ENCODE results near the gene KIF1A.

The KIF1A gene

DNA sequence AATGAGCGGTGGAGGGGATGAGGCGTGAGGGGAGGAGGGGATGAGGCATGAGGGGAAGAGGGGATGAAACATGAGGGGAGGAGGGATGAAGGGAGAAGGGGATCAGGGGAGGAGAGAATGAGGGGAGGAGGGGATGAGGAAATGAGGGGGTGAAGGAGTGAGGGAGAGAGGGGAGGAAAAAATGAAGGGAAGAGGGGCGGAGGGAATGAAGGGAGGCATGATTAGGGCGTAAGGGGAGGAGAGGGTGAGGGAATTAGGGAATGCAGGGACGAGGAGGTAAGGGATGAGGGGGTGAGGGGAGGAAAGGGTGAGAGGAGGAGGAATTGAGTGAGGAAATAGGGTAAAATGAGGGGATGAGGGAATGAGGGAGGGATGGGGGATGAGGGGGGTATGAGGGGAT is 87.8 kb downstream of the KIF1A start:
- no peak for DNase-seq

GRCh38 chr2:240731178-240731545 is 88.9 kb downstream of the KIF1A start:
- DNase-seq: no peak

GRCh38 chr2:240730501-240731177 is 89.4 kb downstream of the KIF1A start:
- DNase-seq: no peak

GRCh38 chr2:240728827-240729226 is 91.2 kb downstream of the KIF1A start:
- DNase-seq: no peak

- DNase-seq: no peak
Measured at GRCh38 chr2:240728361-240728760, 91.7 kb downstream of the KIF1A start.

GRCh38 chr2:240727913-240728312 is 92.1 kb downstream of the KIF1A start:
- no peak for DNase-seq

- DNase-seq: no peak
Measured at GRCh38 chr2:240727439-240727838, 92.6 kb downstream of the KIF1A start.

- DNase-seq: no peak
Measured at GRCh38 chr2:240726876-240727275, 93.1 kb downstream of the KIF1A start.

DNA sequence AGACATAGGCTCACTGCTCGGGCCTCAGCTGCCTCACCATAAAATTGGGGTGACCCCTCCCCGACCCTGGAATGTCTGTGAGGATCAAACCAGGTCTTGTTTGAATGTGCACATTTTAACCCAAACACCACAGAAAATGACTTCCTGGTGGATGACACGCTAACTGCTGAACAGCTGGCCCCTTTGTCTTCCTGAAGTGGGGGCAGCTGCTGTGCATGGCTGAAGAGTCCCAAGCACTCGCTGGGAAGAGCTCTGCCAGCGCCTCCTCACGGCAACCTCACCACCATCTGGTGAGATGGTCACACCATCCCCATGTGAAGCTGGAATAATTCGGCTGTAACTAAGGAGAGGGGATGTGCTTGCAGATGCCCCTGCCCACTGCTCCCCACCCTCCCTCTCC is 94.3 kb downstream of the KIF1A start:
- DNase-seq: no peak

GRCh38 chr2:240725266-240725665 is 94.8 kb downstream of the KIF1A start:
- no peak for DNase-seq

GRCh38 chr2:240724431-240724830 is 95.6 kb downstream of the KIF1A start:
- no peak for DNase-seq

DNA sequence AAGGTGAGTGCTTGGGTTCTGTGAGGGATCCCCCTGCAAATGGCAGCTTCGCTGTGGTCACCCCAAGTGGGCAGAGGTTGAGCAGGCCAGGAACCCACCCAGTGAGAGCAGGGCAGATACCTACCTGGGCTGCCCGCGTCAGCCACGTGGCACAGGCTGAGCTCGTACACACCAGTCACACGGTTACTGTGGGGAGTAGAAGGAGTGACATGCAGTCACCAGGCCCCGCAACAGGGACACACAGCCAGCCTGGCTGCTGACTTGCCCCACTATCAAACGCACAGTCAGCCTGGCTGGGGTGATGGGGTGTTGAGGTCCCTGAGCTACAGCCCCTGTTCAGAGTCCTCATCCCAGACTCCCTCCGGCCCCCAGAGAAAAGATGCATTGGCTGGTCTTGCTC is 96.2 kb downstream of the KIF1A start:
- DNase-seq: no peak

GRCh38 chr2:240722796-240723735 is 97.0 kb downstream of the KIF1A start:
- DNase-seq: no peak

DNA sequence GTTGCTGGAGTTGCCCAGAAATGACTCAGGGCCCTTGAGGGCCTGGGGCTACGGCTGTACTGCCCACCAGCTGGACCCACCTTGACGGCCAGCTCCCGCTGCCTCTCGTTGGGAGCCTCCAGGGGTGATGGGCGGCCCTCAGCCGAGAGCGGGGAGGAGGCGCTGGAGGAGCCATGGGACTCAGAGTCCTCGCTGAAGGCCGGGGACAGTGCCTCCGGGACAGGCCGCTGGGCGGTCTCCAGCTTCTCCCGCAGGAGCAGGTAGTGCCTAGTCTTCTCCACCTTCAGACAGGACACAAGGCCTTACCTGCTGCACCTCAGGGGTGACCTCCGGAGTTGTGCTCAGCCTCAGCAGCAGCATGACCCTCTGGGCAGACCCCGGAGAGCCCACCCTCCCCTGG is 97.6 kb downstream of the KIF1A start:
- DNase-seq: no peak

DNA sequence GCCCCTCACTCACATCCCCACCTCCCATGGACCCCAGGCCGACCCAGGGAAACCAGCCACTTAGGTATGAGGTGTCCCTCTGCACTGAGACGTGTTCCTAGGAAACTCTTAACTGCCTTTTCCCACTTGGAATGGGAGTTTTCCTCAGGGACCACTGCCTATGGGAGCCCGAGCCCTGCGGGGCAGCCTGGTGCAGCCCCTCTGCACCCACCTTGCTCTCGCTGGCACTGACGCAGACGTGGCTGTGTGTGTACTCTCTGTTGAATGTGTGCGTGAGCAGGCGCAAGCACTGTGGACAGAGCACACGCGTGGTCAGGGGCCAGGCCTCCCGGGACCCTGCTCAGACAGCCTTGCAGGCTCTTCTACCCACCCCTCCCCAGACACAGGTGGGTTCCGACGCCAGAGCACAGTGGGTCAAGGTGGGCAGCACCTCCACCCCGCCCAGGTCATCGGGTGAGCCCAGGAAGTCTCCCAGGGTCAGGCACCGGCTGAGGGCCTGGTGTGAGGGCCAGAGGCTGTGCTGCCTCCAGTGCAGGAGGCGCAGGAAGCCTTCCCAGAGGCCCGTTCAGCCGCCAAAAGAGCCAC is 98.3 kb downstream of the KIF1A start:
- DNase-seq: no peak

DNA sequence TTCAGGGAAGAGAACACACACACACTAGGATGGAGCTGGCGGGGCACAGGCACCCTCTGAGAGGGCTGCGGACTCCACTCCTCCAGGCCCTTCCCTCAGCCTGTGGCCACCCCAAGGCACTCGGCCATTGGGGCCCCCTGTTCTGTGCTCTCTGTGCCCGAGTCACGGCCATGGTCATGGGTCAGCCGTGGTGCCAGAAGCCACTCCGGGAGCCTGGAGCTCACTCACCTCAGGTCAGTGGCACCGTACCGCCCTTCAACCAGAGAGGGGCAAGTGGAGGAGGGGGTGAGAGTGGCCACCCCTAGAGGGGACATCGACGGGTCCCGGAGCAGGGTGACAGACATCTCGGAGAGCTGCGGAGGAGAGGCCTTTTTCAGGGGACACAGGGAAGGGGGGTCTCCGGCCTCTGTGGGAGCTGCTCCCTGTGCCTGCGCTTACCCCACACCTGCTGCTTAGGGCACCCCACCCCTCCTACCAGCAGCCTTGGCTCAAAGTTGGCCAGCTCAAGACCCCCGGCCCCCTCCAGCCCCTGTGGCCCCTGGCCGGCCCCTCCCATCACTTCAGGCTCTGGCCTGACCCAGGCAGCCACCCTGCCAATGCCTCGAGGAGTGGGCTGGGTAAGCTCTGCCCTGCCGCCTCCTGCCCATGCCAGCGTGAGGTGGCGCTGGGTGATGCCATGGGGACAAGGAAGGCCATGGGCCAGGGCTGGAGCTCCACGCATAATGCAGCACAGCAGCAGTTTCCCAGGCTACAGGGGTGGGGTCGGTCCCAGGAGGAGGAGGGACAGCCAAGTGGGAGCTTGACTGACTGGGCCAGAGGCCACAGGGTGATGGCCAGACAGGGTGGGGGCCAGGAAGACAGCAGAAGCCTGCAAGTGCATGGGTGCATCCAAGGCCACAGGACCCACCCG is 99.1 kb downstream of the KIF1A start:
- DNase-seq: no peak

- DNase-seq: no peak
Measured at GRCh38 chr2:240719676-240720545, 100.1 kb downstream of the KIF1A start.

DNA sequence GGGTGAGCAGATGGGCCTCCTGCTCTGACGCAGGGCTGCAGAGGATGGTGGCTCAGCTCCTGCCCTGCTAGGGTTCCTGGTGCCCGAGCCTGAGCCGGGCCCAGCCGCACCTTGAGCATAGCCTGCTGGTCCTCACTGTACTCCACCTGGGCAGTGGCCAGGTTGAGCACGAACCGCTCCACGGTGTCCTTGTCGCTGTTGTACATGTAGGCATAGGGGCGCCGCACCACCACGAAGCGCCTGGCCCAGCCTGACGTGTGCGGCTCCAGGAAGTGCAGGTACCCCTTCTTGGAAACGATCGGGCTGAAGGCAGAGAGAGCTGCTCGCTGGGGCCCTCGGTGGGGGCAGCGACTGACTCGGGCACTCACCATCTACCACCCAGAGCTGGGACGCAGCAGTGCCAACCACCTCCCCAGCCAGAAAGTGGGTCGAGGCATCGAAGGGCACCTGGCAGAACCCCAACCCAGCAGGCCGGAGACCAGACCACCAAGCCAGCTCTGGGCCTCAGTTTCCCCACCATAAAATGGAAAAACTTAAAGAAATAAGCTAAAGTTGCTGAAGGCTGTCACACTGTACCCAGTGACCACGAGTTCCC is 101.0 kb downstream of the KIF1A start:
- DNase-seq: no peak

DNA sequence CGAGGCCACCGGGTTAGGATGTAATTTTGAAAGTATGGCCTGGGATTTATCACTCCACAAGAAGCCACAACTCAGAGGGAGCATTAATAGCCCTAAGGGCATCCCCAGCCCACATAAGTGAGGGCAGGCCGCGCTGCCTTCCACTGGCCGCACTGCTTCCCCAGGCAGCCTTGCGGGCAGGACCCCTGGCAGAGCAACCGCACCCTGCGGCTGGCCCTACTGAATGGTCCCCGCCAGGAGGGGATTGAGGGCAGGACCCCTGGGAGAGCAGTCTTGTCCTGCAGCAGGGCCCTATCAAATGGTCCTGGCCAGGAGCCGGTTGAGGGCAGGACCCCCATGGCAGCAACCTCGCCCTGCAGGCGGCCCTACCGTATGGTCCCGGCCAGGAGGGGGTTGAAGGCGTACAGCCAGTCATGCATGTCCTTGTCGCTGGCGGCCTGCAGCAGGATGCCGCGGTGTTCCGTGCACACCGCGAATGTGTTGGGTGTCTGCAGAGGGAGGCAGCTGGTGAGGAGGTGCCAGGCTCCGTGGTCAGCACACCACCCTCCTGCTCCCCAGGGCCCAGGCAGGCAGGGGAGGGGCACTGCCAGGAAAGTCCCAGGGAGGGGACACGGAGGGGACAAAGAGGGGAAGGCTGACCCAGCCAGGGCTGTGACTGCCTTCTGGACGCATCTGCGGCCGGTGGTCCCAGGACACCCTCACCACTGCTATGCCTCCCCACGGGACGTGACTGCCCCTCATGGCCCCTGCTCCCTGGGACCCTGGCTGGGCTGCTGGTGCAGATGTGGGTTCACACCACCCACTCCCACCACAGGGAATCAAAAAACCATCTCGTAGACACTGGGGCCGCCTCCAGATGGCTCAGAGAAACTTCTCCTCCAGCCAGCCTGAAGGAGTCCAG is 102.1 kb downstream of the KIF1A start:
- no peak for DNase-seq

GRCh38 chr2:240717181-240717641 is 102.8 kb downstream of the KIF1A start:
- no peak for DNase-seq

Data from NCI-H526 treated with DMSO at 0.1 percent for 48 hours (cell line).